Measurements from ENCODE around the gene SLC30A7. TPM values are rescaled to one million over a fixed set of nuclear protein-coding genes. Genes with fewer than 3 reads are reported as not detected.
"Not testable (repeated sequence)": the region's sequence is repeated elsewhere in the genome, so short reads cannot be mapped to it uniquely, and the experiment has no call there.

SLC30A7 gene
- total RNA-seq, 2 experiments from 2014 or later: 21.6 to 21.7 TPM

- Histone ChIP-seq H3K4me1 (ENCODE audit: insufficient read depth, low read length) (no peaks in the 10 kb centered on the region), H3K4me3 (ENCODE audit: low read length) (no peak overlapping the region), H3K27me3 (ENCODE audit: control insufficient read depth in 1 of 2, insufficient read depth in 2 of 2, low read length in 2 of 2) (no peaks in the 10 kb centered on the region), H3K36me3 (ENCODE audit: insufficient read depth, low read length) (no peaks in the 10 kb centered on the region), H3K27ac (ENCODE audit: low read depth in 1 of 2, low read length in 2 of 2) (no peak overlapping the region), H3K9me3 (ENCODE audit: control insufficient read depth in 1 of 2, insufficient read depth in 1 of 2, low read length in 2 of 2) (no peaks in the 10 kb centered on the region)
- no peaks in the 10 kb centered on the region for H3K4me1 Mint-ChIP-seq (ENCODE audit: low read depth)
- ChIA-PET CTCF (no interaction called here), POLR2A (no interaction called here)
- intact Hi-C loops (cut with DNase I, micrococcal nuclease): no loop called here
- TF ChIP-seq CTCF (IDR thresholded peaks at IDR 0.05): no peak
- DNase-seq (no peak), ATAC-seq (ENCODE audit: poor library complexity) (no peak)
- no peak overlapping the region for H3K27ac Mint-ChIP-seq
- H3K9me3 Mint-ChIP-seq: no peaks in the 10 kb centered on the region
- H3K36me3 Mint-ChIP-seq (ENCODE audit: low read depth): peaks cover under 1% of the 10 kb centered on the region
- H3K27me3 Mint-ChIP-seq: no peaks in the 10 kb centered on the region
- no peak overlapping the region for H3K4me3 Mint-ChIP-seq
Measured at GRCh38 chr1:100881687-100882086, 14.2 kb upstream of the SLC30A7 start.

GRCh38 chr1:100882698-100883097, 13.2 kb upstream of the SLC30A7 start:
- Mint-ChIP-seq H3K9me3 (no peaks in the 10 kb centered on the region), H3K4me3 (no peak overlapping the region), H3K36me3 (ENCODE audit: low read depth) (peaks cover 5% of the 10 kb centered on the region), H3K27ac (no peak overlapping the region), H3K27me3 (no peaks in the 10 kb centered on the region), H3K4me1 (ENCODE audit: low read depth) (no peaks in the 10 kb centered on the region)
- H3K36me3 ChIP-seq (ENCODE audit: insufficient read depth, low read length): no peaks in the 10 kb centered on the region
- ChIA-PET POLR2A (no interaction called here), CTCF (no interaction called here)
- H3K4me3 ChIP-seq (ENCODE audit: low read length): no peak overlapping the region
- H3K27me3 ChIP-seq (ENCODE audit: control insufficient read depth in 1 of 2, insufficient read depth in 2 of 2, low read length in 2 of 2): no peaks in the 10 kb centered on the region
- no peaks in the 10 kb centered on the region for H3K4me1 ChIP-seq (ENCODE audit: insufficient read depth, low read length)
- no peak for TF ChIP-seq CTCF (IDR thresholded peaks at IDR 0.05)
- no peak for DNase-seq
- ATAC-seq (ENCODE audit: poor library complexity): no peak
- H3K9me3 ChIP-seq (ENCODE audit: control insufficient read depth in 1 of 2, insufficient read depth in 1 of 2, low read length in 2 of 2): no peaks in the 10 kb centered on the region
- H3K27ac ChIP-seq (ENCODE audit: low read depth in 1 of 2, low read length in 2 of 2): no peak overlapping the region
- intact Hi-C loops (cut with DNase I, micrococcal nuclease): no loop called here

GRCh38 chr1:100883963-100884362, 11.9 kb upstream of the SLC30A7 start:
- Mint-ChIP-seq H3K4me1 (ENCODE audit: low read depth) (no peaks in the 10 kb centered on the region), H3K4me3 (no peak overlapping the region), H3K27ac (no peak overlapping the region), H3K36me3 (ENCODE audit: low read depth) (peaks cover 10% of the 10 kb centered on the region), H3K9me3 (peaks cover 2% of the 10 kb centered on the region), H3K27me3 (no peaks in the 10 kb centered on the region)
- H3K36me3 ChIP-seq (ENCODE audit: insufficient read depth, low read length): no peaks in the 10 kb centered on the region
- TF ChIP-seq CTCF (IDR thresholded peaks at IDR 0.05): no peak
- H3K9me3 ChIP-seq (ENCODE audit: control insufficient read depth in 1 of 2, insufficient read depth in 1 of 2, low read length in 2 of 2): no peaks in the 10 kb centered on the region
- H3K27me3 ChIP-seq (ENCODE audit: control insufficient read depth in 1 of 2, insufficient read depth in 2 of 2, low read length in 2 of 2): no peaks in the 10 kb centered on the region
- no peak overlapping the region for H3K4me3 ChIP-seq (ENCODE audit: low read length)
- no peak overlapping the region for H3K27ac ChIP-seq (ENCODE audit: low read depth in 1 of 2, low read length in 2 of 2)
- CTCF ChIA-PET: interaction anchor here (1.0 kb wide), 1 partner anchor 258 kb away, joined by 3 read pairs; no protein-coding TSS in a partner anchor
- H3K4me1 ChIP-seq (ENCODE audit: insufficient read depth, low read length): no peaks in the 10 kb centered on the region
- ATAC-seq (ENCODE audit: poor library complexity): no peak
- no peak for DNase-seq
- POLR2A ChIA-PET: no interaction called here
- intact Hi-C loops (cut with DNase I, micrococcal nuclease): no loop called here

GRCh38 chr1:100889007-100889406, 6.9 kb upstream of the SLC30A7 start:
- H3K27ac Mint-ChIP-seq; H3K9me3 ChIP-seq (ENCODE audit: control insufficient read depth in 1 of 2, insufficient read depth in 1 of 2, low read length in 2 of 2); H3K9me3 Mint-ChIP-seq; CTCF ChIA-PET; H3K36me3 ChIP-seq (ENCODE audit: insufficient read depth, low read length); H3K4me3 ChIP-seq (ENCODE audit: low read length); H3K4me1 ChIP-seq (ENCODE audit: insufficient read depth, low read length); ATAC-seq (ENCODE audit: poor library complexity); H3K27me3 ChIP-seq (ENCODE audit: control insufficient read depth in 1 of 2, insufficient read depth in 2 of 2, low read length in 2 of 2); H3K27me3 Mint-ChIP-seq; H3K27ac ChIP-seq (ENCODE audit: low read depth in 1 of 2, low read length in 2 of 2); DNase-seq; H3K4me3 Mint-ChIP-seq; POLR2A ChIA-PET: not testable (repeated sequence)
- peaks cover 22% of the 10 kb centered on the region for H3K36me3 Mint-ChIP-seq (ENCODE audit: low read depth)
- peaks cover 12% of the 10 kb centered on the region for H3K4me1 Mint-ChIP-seq (ENCODE audit: low read depth)
- intact Hi-C loops (cut with DNase I, micrococcal nuclease): loop anchor here in 1 of 2 experiments (5.0 kb wide), 1 partner anchor 1042 kb away; no protein-coding TSS in a partner anchor

- CTCF ChIA-PET; H3K4me1 ChIP-seq (ENCODE audit: insufficient read depth, low read length); H3K4me3 Mint-ChIP-seq; POLR2A ChIA-PET; H3K27me3 Mint-ChIP-seq; H3K27ac ChIP-seq (ENCODE audit: low read depth in 1 of 2, low read length in 2 of 2); H3K4me3 ChIP-seq (ENCODE audit: low read length); H3K9me3 Mint-ChIP-seq; DNase-seq; H3K27ac Mint-ChIP-seq; ATAC-seq (ENCODE audit: poor library complexity); H3K36me3 ChIP-seq (ENCODE audit: insufficient read depth, low read length); H3K27me3 ChIP-seq (ENCODE audit: control insufficient read depth in 1 of 2, insufficient read depth in 2 of 2, low read length in 2 of 2); H3K9me3 ChIP-seq (ENCODE audit: control insufficient read depth in 1 of 2, insufficient read depth in 1 of 2, low read length in 2 of 2): not testable (repeated sequence)
- Mint-ChIP-seq H3K36me3 (ENCODE audit: low read depth) (peaks cover 29% of the 10 kb centered on the region), H3K4me1 (ENCODE audit: low read depth) (peaks cover 20% of the 10 kb centered on the region)
- intact Hi-C loops (cut with DNase I, micrococcal nuclease): loop anchor here in 1 of 2 experiments (5.0 to 10.0 kb wide), 4 partner anchors 623 to 1043 kb away; partner anchors contain the start of genes RTCA, SASS6 and TRMT13
Measured at GRCh38 chr1:100889869-100890482, 5.9 kb upstream of the SLC30A7 start.

All from CD4-positive, alpha-beta T cell (primary cell).